HG02884 (cell line): ENCODE results near the gene DBET.
"Not testable (repeated sequence)": the region's sequence is repeated elsewhere in the genome, so short reads cannot be mapped to it uniquely, and the experiment has no call there.

Source experiments
- ATAC-seq: cut with Tn5 transposase; IDR thresholded peaks from one replicate; pipeline ENCODE4 v1.9.1; 2021; ENCODE audit warnings: mild to moderate bottlenecking, moderate library complexity; ENCODE audit not compliant: unreplicated experiment

The DBET gene

DNA sequence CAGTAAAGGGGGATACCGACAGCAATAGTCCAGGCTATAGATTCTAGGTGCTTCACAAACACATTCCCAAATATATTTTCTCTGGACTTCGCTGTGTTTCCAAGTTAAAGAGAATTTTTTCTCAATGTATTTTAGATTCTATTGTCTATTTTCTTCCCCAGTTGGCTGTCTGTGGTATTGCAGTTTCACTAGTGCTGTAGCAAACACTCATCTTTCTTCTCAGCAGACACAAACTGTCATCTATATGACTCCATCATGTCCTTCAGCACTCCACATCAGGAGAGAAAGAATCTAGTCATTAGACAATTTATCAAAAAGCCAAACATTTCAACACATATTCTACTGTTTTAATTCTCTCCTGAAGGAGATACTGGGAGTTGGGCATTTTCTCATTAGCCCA lies at the start of gene DBET:
DBET (plus strand) TSS at position 161 of the 400 bp plus-strand sequence.
- ATAC-seq, result not testable (repeated sequence)

DNA sequence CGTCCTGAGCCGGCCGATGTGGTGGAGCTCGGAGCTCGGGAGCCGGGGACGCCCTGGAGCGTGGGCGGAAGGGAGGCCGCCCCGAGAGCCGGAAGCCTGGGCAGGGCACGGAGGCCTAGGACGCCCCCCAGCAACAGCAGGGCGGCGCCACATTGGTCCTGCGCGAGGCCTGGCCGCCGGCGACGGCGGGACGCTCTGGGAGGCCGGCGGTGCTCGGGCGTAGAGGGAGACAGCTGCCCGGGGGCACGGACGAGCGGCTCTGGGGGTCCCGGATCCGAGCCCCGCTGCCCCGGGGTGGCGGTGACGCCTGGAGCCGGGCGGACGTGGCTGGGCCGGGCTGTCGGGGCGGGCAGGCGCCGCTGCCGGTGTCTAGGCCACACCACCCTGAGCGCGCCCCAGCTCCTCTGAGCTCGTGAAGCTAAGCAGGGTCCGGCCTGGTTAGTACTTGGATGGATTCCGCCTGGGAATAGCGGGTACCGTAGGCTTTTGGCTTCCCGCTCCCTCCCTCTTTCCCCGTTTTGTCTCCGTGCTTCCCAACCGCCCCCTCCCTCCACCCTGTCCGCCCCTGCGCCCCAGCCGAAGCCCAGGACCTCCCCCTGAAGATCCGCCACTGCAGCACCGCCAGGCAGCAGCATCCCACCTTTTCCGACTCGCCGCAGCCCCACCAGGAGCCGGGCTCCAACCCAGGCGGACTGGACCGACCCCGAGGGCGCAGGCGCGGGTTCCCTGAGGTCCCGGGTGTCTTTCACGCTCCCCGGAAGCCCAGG lies 49.3 kb upstream of the DBET start:
- ATAC-seq, result no peak

DNA sequence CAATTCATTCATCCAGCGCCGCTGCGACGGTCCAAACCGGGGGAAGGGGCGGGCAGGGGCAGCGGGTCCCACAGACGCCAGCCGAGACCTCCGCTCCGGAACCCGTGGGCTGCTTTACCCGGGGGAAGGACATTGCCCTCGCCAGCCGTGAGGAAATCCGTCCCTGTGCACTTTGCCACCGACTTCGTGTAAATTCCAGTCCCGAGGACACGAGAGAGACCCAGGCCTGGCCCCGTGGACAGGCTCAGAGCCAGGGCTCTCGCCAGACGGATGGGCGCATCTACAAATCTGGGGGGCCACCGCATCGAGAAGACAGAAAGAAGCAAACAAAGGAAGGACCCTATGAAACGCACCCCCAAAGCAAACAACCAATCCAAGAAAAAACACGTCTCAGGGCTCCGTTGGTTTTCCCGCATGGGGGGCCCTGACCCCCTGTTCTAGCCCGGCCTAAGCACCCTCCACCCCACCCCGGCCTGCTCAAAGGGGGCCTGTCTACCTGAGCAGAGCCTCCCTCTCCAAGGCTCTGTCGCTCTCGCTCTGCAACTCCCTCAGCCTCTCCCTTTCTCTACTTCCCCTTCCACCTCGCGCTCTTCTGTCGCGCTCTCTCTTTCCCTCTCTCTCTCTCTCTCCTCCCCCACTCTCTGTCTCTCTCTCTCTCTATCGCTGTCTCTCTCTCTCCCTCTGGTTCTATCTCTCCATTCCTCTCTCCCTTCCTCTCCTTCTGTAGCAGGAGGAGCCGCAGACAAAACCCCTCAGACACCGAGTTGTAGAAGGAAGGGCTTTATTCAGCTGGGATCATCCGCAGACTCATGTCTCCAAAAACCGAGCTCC lies 48.5 kb upstream of the DBET start:
- ATAC-seq, result no peak

GRCh38 chr4:190016369-190017289 lies 47.7 kb upstream of the DBET start:
- no peak for ATAC-seq

- ATAC-seq, result no peak
Measured at GRCh38 chr4:190017357-190018200, 46.7 kb upstream of the DBET start.

DNA sequence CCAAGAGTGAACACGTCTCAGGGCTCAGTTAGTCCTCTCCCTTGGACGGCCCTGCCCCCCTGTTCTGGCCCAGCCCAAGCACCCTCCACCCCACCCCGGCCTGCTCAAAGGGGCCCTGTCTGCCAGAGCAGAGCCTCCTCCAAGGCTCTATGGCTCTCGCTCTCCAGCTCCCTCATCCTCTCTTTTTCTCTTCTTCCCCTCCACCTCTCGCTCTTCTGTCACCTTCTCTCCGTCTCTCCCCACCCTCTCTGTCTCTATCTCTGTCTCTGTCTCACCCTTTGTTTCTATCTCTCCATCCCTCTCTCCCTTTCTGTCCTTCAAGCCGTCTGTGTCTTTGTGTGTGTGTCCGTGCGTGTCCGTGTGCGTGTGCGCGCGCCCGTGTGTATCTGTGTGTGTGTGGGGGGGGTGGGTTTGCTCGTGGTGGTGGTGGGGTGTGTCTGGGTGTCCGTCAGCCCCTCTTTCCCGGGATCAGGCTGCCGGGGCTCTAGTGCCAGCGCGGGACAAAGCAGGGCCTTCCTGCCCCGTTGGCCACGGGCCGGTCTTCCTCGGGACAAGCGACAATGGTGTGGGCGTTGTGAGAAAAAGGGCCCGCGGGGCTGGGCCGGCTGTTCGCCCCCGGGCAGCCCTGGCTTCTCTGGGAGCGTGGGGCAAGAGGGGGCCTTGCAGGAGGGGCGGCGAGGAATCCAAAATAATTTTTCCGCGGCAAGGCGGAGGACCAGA lies 45.9 kb upstream of the DBET start:
- no peak for ATAC-seq

DNA sequence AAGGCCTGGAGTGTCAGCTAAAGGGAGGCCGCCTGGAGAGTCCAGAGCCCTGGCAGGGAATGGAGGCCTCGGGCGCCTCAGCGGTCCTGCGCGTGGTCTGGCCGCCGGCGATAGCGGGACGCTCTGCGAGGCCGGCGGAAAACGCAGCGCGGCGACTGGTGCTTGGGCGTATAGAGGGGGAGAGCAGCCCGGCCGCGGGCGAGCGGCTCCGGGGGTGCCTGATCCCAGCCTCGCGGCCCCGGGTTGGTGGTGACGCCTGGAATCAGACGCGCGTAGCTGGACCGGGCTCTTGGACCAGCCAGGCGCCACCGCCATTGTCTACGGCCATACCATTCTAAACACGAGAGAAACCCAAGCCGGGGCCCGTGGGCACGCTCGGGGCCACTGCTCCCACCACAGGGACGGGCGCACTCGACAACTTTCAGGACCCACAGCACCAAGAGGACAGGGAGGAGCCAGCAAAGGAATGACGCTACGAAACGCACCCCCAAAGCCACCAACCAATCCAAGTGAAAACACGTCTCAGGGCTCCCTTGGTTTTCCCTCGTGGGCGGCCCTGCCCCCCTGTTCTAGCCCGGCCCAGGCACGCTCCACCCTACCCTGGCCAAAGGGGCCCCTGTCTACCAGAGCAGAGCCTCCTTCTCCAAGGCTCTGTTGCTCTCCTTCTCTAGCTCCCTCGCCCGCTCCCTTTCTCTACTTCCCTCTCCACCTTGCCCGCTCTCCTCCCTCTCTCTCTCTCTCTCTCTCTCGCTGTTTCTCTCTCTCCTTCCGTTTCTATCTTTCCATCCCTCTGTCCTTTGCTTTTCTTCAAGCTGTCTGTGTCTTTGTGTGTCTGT lies 45.1 kb upstream of the DBET start:
- no peak for ATAC-seq

GRCh38 chr4:190019859-190020463 lies 44.3 kb upstream of the DBET start:
- ATAC-seq, result not testable (repeated sequence)

GRCh38 chr4:190020790-190021717 lies 43.2 kb upstream of the DBET start:
- ATAC-seq, result no peak

DNA sequence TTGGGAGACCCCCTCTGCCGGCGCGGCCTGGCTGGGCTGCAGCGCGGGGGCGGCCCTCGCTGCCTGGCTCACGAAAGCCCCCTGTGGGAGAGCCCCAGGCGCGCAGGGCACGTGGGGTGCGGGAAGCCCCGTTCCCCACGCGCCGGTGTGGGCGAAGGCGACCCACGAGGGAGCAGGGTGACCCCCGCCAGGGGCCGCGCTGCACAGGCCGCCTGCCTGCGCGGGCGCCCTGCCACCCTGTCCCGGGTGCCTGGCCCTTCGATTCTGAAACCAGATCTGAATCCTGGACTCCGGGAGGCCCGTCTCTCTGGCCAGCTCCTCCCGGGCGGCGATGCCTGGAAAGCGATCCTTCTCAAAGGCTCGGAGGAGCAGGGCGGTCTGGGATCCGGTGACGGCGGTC lies 42.3 kb upstream of the DBET start:
- not testable (repeated sequence) for ATAC-seq

DNA sequence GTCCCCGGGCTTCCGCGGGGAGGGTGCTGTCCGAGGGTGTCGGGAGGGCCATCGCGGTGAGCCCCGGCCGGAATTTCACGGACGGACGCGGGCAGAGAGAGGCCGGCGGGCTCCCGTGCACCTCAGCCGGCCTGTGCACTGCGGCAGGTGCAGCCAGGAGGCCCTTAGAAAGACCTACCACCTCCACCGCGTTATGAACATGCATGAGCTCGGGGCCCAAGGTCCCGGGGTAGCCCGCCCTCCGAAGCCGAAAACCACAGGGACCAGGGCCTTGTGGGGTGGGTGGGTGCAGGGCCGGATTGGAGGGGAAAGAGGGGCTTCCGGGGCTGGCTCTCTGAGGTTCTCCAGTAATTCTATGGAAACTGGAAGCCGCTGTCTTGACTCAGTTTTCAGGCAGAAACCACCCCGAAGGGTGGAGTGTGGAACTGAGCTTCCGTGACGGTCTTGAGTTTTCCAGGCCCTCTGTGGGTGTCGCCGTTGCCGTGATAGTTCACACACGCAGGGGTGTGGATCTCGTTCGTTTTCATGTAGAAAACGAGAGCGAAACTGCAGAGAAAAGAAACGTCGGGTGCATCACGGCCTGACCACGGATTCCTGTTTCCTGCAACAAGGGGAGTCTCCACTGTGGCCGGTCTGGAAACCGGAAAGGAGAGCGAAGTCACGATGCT lies 41.6 kb upstream of the DBET start:
- not testable (repeated sequence) for ATAC-seq

DNA sequence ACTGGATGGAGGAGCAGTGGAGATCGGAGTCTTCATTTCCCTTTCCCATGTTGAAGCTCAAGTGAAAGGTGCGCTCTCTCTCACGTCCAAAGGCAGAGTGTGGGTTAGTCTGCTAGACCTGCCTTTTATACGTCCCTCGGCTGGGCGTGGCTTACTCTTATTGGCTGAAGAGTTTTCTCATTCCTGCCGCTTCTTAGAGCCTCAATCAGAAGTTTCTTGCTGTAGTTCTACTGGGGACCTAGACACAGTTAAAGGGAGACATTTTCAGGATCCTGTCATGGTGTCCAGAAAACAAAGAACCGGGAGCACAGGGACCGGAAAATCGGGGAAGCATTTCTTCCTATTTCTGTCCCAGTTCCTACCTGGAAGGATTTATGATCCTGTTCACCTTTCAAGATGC lies 37.1 kb upstream of the DBET start, which contains the start of gene FRG2:
FRG2 (minus strand) TSS at position 101 of the 400 bp plus-strand sequence; CDS start at position 49, 52 bp downstream.
- not testable (repeated sequence) for ATAC-seq

- not testable (repeated sequence) for ATAC-seq
Measured at GRCh38 chr4:190031264-190031663, 33.0 kb upstream of the DBET start.

GRCh38 chr4:190037704-190038388 lies 26.5 kb upstream of the DBET start:
- not testable (repeated sequence) for ATAC-seq

DNA sequence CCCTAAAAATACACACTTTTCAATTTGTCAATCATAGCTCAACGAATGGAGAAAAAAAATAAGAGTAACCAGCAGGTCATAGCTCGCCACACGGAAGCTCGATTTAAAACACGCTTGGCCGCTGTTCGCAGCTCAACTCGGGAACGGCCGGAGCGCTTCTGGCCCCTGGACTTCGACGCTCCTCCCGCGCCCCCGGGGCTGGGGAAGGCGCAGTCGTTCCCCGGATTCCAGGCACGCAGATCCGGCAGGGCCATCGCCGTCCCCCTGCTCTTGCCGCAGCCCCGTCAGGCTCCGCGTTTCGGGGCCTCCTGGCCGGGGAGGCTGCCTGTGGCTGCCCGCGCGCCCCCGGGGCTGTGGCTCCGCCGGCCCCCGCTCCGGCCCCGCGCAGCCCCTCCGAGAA lies 23.4 kb upstream of the DBET start:
- ATAC-seq, result not testable (repeated sequence)

DNA sequence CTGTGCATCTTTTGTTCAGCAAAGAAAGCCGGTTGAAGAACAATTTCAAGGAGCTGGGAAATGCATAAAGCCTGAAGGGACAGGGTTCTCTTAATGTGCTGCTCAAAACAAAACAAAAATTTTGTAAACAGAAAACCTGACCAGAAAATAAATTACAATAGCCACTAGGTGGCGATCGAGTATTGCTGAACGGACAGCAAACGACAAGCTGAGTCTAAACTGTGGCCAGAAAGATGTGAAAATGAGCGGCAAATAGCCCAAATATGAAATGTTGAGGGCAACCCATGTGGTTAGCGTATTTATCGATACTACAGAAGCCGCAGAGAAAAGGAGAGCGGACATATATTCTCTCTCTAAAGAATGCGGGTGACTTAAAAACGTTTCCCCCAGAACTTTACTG lies 16.7 kb upstream of the DBET start:
- ATAC-seq, result not testable (repeated sequence)
